ENCODE data around the gene LMF2.

The LMF2 gene

DNA sequence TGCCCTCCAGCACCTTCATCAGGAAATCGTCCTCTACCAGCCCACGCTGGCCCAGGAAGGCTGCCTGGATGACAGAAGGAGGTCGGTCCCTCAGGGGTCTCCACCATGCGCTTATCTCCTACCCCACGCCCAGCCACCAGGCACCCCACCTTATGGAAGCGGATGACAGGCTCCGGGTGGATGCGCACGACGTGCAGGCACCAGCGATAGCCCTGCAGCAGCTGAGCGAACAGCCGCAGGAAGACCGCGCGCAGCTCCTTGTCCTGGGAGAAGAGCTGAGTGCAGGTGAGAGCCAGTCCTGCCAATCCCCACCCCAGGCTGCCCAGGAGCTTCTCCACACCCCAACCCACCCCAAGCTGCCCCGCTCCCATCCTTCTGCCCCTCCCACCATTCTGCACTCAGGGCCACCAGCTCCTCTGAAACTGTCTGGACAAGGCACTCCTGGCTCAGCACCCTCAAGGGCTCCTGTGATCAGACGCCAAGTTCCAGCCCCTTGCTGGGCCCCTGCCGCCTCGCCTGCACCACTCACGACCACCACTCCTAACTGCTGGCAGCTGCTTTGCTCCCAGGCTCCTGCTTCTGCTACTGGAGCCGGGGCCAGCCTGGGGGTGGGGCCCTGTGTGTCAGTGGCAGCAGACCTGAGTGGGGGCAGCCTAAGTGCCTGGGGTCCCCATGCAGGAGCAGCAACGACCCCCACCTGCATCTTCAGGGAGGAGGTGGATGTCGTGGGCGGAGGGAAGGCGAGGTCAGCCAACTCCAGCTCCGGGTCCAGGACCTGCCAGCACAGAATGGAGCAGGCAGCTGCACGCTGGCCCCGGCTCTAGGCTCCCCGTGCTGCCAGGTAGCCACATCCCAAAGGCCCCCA is 42.2 kb downstream of the LMF2 start:
- no peak for DNase-seq (ENCODE audit: low spot score)

DNA sequence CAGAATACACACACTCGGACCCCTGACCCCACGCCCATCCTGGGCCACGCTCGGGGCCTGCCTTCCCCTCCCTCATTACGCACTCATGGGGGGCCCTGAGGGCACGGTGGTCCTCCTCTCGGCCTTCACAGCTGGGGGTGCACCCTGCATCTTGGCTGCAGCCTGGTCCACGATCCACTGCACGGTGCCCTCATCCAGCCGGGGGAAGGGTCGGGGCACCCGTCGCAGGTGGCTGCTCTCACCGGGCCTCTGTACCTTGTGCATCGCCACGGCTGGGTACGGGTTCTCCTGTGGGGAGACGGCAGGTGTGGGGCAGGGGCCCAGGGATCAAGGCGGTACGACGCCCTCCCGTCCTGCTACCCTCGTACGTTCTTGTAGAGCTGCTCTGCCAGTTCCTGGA is 43.1 kb downstream of the LMF2 start:
- DNase-seq (ENCODE audit: low spot score) = no peak

DNA sequence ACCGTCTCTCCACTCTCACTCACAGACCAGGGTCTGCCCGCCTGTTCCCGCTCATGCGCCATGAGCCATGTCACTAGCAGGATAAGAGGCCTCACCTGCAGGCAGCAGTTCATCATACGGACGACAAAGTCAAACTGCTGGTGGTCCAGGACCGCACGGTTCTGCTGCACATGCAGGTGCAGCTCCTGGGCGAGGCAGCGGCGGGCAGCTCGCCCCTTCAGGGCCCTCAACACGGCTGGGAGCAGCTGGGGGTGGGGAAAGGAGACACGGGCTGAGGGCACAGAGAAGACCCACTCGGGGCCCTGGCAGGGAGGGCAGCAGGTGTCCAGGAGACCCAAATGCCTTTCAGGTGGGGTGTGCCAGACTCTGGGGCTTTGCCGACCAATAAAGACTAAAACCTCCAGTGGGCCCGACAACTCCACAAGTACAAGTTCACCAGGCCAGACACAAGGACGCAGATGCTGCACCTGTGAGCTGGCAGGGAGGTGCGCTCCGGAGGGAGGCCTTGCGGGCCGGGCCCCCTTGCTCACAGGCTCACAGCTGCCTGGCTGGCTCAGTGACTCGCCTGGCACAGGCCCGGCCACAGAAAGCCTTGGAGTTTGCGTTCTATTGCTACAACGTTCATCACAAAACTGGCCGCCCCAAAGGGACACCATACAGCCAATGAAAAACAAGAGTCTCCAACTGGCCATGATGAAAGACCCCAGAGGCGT is 44.2 kb downstream of the LMF2 start:
- DNase-seq (ENCODE audit: low spot score) = no peak

DNA sequence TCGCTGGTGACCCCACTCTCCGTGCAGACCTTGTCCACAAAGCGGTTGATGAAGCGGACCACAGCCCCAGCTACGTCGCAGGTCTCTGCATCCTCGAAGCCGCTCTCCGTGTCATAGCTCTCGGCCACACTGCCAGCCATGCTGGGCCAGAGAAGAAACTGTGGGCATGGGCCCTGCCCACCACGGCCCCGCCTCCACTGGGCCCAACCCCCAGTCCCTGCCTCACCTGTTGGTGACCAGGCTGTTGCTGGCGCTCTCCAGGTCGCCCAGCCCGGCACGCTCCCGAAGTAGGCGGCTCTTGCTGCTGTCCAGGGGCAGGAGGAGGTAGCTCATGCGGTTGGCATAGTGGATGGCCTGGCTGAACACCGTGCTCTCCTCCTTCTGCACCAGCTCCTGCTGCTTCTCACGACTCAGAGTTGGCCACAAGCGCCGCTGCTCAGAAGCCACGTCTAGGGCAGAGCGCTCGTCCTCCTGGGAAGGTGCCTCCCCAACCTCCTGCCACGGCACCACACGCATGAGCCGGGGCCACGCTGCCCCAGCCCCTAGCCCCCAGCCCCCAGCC is 45.4 kb downstream of the LMF2 start:
- no peak for DNase-seq (ENCODE audit: low spot score)

DNA sequence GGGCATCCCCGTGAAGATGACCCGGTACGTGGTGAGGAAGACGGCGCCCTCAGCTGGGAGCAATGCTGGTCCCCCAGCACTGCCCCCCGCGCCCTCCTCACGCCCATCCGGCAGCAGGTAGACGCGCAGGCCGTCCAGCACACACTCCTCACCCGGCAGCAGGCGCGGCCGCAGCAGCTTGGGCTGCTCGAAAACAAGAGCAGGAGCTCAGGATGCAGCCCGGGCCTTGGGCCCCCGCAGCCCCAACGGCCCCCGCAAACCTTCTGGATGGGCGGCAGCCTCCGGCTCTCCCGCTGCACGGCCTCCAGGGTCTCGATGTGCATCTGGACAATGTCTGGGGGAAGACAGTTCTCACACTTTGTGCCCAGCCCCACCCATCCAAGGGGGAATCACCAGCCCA is 46.0 kb downstream of the LMF2 start:
- DNase-seq (ENCODE audit: low spot score) = no peak

DNA sequence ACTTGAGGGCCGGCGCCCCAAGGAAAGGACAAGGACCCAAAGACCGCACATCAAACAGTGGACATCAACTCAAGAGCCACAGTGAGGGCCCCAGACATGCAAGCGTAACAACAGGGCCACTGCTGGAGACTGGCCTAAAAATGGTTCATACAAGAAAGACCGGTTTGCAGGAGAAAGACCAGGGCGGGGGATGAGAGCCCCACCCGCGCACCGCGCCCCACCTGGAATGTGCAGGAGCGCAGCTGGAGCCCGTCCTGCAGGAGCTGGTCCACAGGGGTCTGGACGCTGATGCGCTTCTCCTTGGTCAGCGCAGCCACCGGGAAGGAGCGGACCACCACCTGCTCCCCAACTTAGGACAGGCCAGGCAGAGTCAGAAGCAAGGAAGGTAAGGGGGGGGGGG is 46.6 kb downstream of the LMF2 start:
- no peak for DNase-seq (ENCODE audit: low spot score)

DNA sequence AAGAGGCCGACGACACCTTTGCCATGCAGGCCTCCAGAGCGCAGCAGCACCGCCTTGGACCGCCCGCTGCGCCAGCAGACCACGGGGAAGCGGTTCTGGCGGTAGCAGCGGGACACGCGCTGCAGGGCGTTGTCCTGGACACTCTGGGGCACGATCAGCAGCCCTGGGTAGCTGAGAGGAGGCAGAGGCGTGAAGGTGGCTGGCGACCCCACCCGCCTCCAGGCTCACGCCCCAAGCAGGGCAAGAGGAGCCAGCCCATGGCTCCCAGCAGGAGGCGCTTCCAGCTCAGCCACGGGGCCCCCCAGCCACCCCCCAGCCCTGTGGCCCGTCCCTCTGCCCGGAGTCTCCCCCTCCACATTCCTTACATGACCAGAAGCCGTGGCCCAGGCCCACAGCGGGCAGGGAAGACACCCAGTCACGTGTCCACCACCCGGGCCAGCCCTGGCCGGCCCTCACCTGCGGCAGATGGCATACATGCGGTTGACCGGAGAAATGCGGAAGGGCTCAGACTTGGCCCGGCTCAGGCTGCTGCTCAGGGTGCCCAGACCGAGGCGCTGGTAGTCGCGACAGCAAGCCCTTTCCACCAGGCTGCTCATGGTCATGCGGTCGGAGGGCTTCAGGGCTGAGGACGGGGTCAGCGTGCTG is 47.9 kb downstream of the LMF2 start:
- no peak for DNase-seq (ENCODE audit: low spot score)

DNA sequence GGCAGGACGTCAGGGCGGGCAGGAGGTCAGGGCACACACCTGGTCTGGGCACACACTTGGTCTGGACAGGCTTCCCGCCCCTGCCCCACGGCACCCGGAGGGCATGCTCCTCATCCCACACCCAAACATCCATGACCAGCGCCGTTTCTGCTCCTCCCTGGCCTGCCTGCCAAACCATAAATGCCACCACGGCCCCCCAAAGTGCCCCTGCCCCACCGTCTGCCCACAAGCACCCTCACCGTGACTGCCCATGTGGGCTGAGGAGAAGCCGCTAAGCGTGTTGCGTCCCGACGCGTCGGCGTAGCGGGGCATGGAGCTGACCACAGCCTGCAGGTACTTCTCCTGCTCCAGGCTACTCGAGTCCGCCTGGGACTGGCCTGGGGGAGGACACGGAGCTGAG is 48.5 kb downstream of the LMF2 start:
- DNase-seq (ENCODE audit: low spot score) = no peak

DNA sequence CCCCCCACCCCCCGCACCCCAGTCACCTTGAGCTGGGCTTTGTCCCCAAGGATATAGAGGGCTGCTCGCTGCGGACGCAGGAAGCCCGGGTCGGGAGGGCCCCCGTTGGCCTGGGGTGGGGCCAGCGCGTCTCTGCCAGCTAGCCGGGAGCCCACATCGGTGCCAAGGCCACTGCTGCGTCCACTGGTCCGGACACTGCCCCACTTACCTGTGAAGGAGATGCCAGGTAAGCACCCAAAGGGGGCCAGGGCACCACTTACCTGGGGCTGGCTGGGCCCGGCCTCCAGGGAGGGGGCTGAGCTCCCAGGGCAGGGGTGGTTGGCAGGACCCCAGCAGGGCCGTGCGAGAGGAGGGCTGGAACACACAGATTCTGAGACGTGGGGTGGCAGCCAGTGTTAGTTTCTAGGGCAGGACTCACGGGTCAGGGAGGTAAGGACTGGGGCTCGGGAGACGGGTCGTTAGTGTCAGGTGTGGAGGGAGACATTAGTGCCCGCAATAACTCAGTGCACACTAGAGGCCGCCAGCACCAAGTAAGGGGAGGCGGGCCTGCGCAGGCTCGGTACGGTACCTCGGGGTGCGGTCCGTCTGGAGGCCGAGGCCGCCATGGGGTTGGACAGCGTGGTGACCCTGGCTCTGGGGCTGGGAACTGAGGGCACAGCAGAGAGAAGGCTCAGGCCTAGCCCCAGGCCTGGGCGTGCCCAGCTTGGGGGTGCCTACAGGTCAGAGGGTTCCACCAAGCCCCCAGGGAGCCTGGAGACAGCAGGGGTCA is 50.9 kb downstream of the LMF2 start:
- DNase-seq (ENCODE audit: low spot score) = no peak

DNA sequence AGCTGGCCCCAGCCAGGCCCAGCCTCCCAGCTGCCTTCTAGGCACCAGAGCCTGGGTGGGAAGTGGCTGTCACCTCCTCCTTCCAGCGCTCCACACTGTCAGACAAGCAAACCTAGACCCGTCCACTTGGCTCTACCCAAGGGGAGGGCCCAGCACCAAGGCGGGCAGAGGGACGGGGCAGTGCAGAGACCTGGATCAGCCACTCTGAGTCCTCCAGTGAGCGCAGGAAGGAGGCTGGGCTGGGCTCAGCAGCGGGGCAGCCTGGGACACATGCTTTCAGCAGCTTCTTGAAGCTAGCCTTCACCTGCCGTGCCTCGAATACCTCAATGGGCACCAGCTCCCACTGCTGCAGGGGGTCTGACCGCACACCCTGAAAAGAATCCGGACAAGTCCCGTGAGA is 51.5 kb downstream of the LMF2 start:
- no peak for DNase-seq (ENCODE audit: low spot score)

DNA sequence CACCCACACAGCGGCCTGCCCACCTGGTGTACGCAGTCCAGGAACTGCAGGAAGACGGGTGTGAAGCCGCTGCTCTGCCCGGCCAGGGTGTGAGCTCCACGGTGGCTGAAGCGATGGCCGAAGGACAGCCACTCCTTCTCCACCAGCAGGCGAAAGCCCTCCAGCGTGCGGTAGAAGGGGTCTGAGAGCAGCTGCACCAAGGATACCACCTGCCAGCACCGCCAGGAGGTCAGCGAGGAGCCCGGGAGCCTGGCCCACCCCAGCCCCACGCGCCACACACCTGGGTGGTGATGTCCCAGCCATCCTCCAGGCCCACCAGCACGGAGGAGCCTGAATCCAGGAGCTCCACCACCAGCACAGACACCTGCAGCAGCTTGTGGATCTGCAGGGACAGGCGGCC is 52.3 kb downstream of the LMF2 start:
- DNase-seq (ENCODE audit: low spot score) = no peak

DNA sequence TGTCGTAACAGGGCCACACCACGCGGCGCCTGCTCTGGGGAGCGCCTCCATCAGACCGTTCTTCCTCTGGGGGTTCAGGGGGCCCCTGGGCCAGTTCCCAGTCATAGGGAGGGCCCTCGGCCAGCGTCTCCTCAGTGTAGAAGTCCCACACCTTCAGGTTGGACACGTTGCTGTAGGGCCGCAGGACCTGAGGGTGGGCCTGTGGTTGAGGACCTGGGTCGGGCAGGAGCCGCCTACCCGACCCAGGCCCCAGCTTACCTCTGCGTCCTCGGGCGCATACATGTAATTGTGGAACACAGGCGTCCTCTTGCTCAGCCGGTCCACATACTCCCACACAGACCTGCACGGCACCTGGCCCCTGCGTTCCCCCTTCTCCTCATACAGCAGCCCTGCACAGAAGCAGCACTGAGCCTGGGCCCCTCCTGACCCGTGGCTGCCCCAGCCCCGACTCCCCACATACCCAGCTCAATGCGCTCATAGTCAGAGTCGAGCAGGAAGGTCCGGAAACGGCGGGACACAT is 52.9 kb downstream of the LMF2 start:
- no peak for DNase-seq (ENCODE audit: low spot score)

Data from NAMALWA (cell line).